HEK293 (cell line): ENCODE data around the gene THUMPD3.

Experiments
- CTCF ChIA-PET: fragments of 350-600 bp; formaldehyde crosslinking; extraction: SDS; loops from one replicate; lab custom pipeline; 2021; ENCODE audit warnings: antibody characterized with exemption; lab: Yijun Ruan, JAX
- POLR2A ChIA-PET: fragments of 300-600 bp; formaldehyde crosslinking; extraction: SDS; loops from one replicate; lab custom pipeline; 2020; ENCODE audit warnings: antibody characterized with exemption, inconsistent platforms; lab: Yijun Ruan, JAX
- H3K27ac ChIP-seq: fragments of 200-500 bp; sonication (Bioruptor generic); 2 replicates; pipeline ENCODE4 v1.5.1; 2014; ENCODE audit warnings: low read depth, low read length, control low read depth, inconsistent platforms; ENCODE audit errors: extremely low read depth
- H3K36me3 ChIP-seq, 2 experiments: fragments of 200-500 bp in 1 of 2; sonication (Bioruptor generic) in 1 of 2; 1 replicate in 1 of 2; 2 replicates in 1 of 2; pipeline ENCODE4 v1.5.1; 2014 to 2017; ENCODE audit warnings: inconsistent platforms in 2 of 2, low read length in 2 of 2; ENCODE audit not compliant: control insufficient read depth in 2 of 2, insufficient read depth in 1 of 2
- H3K4me1 ChIP-seq: fragments of 200-500 bp; sonication (Bioruptor generic); 2 replicates; pipeline ENCODE4 v1.5.1; 2014; ENCODE audit warnings: mild to moderate bottlenecking, low read length, inconsistent platforms; ENCODE audit not compliant: control insufficient read depth, insufficient read depth
- H3K4me3 ChIP-seq: 2 replicates; pipeline ENCODE4 v1.5.1; 2011; ENCODE audit warnings: low read depth, mild to moderate bottlenecking, control low read depth, low read length, moderate library complexity
- H3K9me3 ChIP-seq: fragments of 200-500 bp; sonication (Bioruptor generic); 2 replicates; pipeline ENCODE4 v1.5.1; 2014; ENCODE audit warnings: low read depth, low read length, inconsistent platforms; ENCODE audit not compliant: control insufficient read depth, insufficient read depth
- GLIS1 ChIP-seq: fragments of 450-650 bp; formaldehyde crosslinking; IDR thresholded peaks from 2 replicates; pipeline ENCODE4 v1.5.1; 2016; ENCODE audit warnings: missing biosample characterization, missing genetic modification characterization
- IKZF3 ChIP-seq: fragments of 450-650 bp; IDR thresholded peaks from 2 replicates; pipeline ENCODE4 v1.5.0; 2018; ENCODE audit warnings: missing biosample characterization, mild to moderate bottlenecking, missing genetic modification characterization, moderate library complexity
- OVOL3 ChIP-seq: fragments of 450-650 bp; formaldehyde crosslinking; IDR thresholded peaks from 2 replicates; pipeline ENCODE4 v1.5.1; 2016; ENCODE audit warnings: missing biosample characterization, missing genetic modification characterization
- REST ChIP-seq: fragments of 450-650 bp; formaldehyde crosslinking; IDR thresholded peaks from 2 replicates; pipeline ENCODE4 v1.5.1; 2016; ENCODE audit warnings: missing biosample characterization, missing genetic modification characterization
- ZNF114 ChIP-seq: fragments of 450-650 bp; formaldehyde crosslinking; IDR thresholded peaks from 2 replicates; pipeline ENCODE4 v1.5.0; 2017; ENCODE audit warnings: missing biosample characterization, missing genetic modification characterization
- ZNF155 ChIP-seq: fragments of 450-650 bp; formaldehyde crosslinking; IDR thresholded peaks from 2 replicates; pipeline ENCODE4 v1.5.1; 2016; ENCODE audit warnings: missing biosample characterization, missing genetic modification characterization
- ZNF169 ChIP-seq: fragments of 450-650 bp; formaldehyde crosslinking; IDR thresholded peaks from 2 replicates; pipeline ENCODE4 v1.5.1; 2016; ENCODE audit warnings: missing biosample characterization, missing genetic modification characterization
- ZNF2 ChIP-seq: fragments of 450-650 bp; formaldehyde crosslinking; IDR thresholded peaks from 2 replicates; pipeline ENCODE4 v1.5.1; 2016; ENCODE audit warnings: missing biosample characterization, missing genetic modification characterization
- ZNF211 ChIP-seq: fragments of 450-650 bp; formaldehyde crosslinking; IDR thresholded peaks from 2 replicates; pipeline ENCODE4 v1.5.1; 2016; ENCODE audit warnings: low read depth, missing biosample characterization, missing genetic modification characterization
- ZNF214 ChIP-seq: fragments of 450-650 bp; formaldehyde crosslinking; IDR thresholded peaks from 2 replicates; pipeline ENCODE4 v1.5.1; 2017; ENCODE audit warnings: missing biosample characterization, mild to moderate bottlenecking, missing genetic modification characterization, borderline replicate concordance
- ZNF221 ChIP-seq: fragments of 450-650 bp; formaldehyde crosslinking; IDR thresholded peaks from 2 replicates; pipeline ENCODE4 v1.5.1; 2017; ENCODE audit warnings: missing biosample characterization, missing genetic modification characterization, borderline replicate concordance
- ZNF24 ChIP-seq: fragments of 450-650 bp; formaldehyde crosslinking; IDR thresholded peaks from 2 replicates; pipeline ENCODE4 v1.5.1; 2016; ENCODE audit warnings: missing biosample characterization, missing genetic modification characterization
- ZNF366 ChIP-seq: fragments of 450-650 bp; formaldehyde crosslinking; conservative IDR thresholded peaks from 2 replicates; pipeline ENCODE4 v1.5.1; 2016; ENCODE audit warnings: missing biosample characterization, missing genetic modification characterization
- ZNF416 ChIP-seq: fragments of 450-650 bp; formaldehyde crosslinking; IDR thresholded peaks from 2 replicates; pipeline ENCODE4 v1.5.1; 2016; ENCODE audit warnings: missing biosample characterization, missing genetic modification characterization
- ZNF510 ChIP-seq: fragments of 450-650 bp; formaldehyde crosslinking; IDR thresholded peaks from 2 replicates; pipeline ENCODE4 v1.5.1; 2018; ENCODE audit warnings: mild to moderate bottlenecking, missing genetic modification characterization, missing biosample characterization; ENCODE audit not compliant: insufficient replicate concordance
- ZNF600 ChIP-seq: fragments of 450-650 bp; formaldehyde crosslinking; IDR thresholded peaks from 2 replicates; pipeline ENCODE4 v1.5.1; 2016; ENCODE audit warnings: missing biosample characterization, missing genetic modification characterization
- ZNF610 ChIP-seq: fragments of 450-650 bp; formaldehyde crosslinking; IDR thresholded peaks from 2 replicates; pipeline ENCODE4 v1.5.1; 2016; ENCODE audit warnings: missing biosample characterization, missing genetic modification characterization, borderline replicate concordance
- ZNF660 ChIP-seq: fragments of 450-650 bp; IDR thresholded peaks from 2 replicates; pipeline ENCODE4 v1.5.1; 2018; ENCODE audit warnings: missing biosample characterization, mild to moderate bottlenecking, missing genetic modification characterization
- ZNF707 ChIP-seq: fragments of 450-650 bp; formaldehyde crosslinking; IDR thresholded peaks from 2 replicates; pipeline ENCODE4 v1.5.1; 2016; ENCODE audit warnings: missing biosample characterization, missing genetic modification characterization
- ZNF791 ChIP-seq: fragments of 450-650 bp; formaldehyde crosslinking; IDR thresholded peaks from 2 replicates; pipeline ENCODE4 v1.5.1; 2016; ENCODE audit warnings: missing biosample characterization, missing genetic modification characterization
- ZNF830 ChIP-seq: fragments of 450-650 bp; IDR thresholded peaks from 2 replicates; pipeline ENCODE4 v1.5.0; 2018; ENCODE audit warnings: missing biosample characterization, missing genetic modification characterization, low read depth, mild to moderate bottlenecking, moderate library complexity
- ZSCAN30 ChIP-seq: fragments of 450-650 bp; IDR thresholded peaks from 2 replicates; pipeline ENCODE4 v1.5.1; 2018; ENCODE audit warnings: missing biosample characterization, mild to moderate bottlenecking, missing genetic modification characterization, moderate library complexity
- ZSCAN5A ChIP-seq: fragments of 450-650 bp; formaldehyde crosslinking; IDR thresholded peaks from 2 replicates; pipeline ENCODE4 v1.5.1; 2016; ENCODE audit warnings: missing biosample characterization, missing genetic modification characterization

THUMPD3 gene

GRCh38 chr3:9384141-9384828 lies 21.4 kb downstream of the THUMPD3 start:
- Histone ChIP-seq H3K9me3 (no peaks in the 10 kb centered on the region), H3K36me3 (peaks cover 75 to 87% of the 10 kb centered on the region in 2 experiments), H3K27ac (0 out of 2 replicates have a peak overlapping the region, but pooled peaks have one; percentile 8), H3K4me1 (no peaks in the 10 kb centered on the region), H3K4me3 (no peak overlapping the region)
- no peak for TF ChIP-seq ZSCAN30 (tag by site-specific recombination)
- TF ChIP-seq ZNF24, result no peak
- TF ChIP-seq ZNF600 (tag by site-specific recombination), result peak; percentile 44; the same call in 1 of the 2 replicates
- TF ChIP-seq ZNF366 (tag by site-specific recombination), result 0 out of 2 replicates have a peak, but pooled peaks have one; percentile 13
- TF ChIP-seq ZNF416 (tag by site-specific recombination), result no peak
- no peak for TF ChIP-seq ZNF169 (tag by site-specific recombination)
- TF ChIP-seq ZNF707, result no peak
- TF ChIP-seq ZNF211 (tag by site-specific recombination), result no peak
- TF ChIP-seq ZNF660 (tag by site-specific recombination), result no peak
- no peak for TF ChIP-seq IKZF3 (tag by site-specific recombination)
- no peak for TF ChIP-seq ZNF221 (tag by site-specific recombination)
- TF ChIP-seq ZNF510 (tag by site-specific recombination), result no peak
- TF ChIP-seq OVOL3 (tag by site-specific recombination), result no peak
- no peak for TF ChIP-seq GLIS1
- no peak for TF ChIP-seq ZNF2 (tag by site-specific recombination)
- no peak for TF ChIP-seq ZNF155 (tag by site-specific recombination)
- no peak for TF ChIP-seq REST (tag by site-specific recombination)
- no peak for TF ChIP-seq ZNF791 (tag by site-specific recombination)
- TF ChIP-seq ZSCAN5A (tag by site-specific recombination), result 0 out of 2 replicates have a peak, but pooled peaks have one; percentile 19
- no peak for TF ChIP-seq ZNF830 (tag by site-specific recombination)
- no peak for TF ChIP-seq ZNF610
- no peak for TF ChIP-seq ZNF214 (tag by site-specific recombination)
- no peak for TF ChIP-seq ZNF114 (tag by site-specific recombination)
- ChIA-PET CTCF (interaction anchor here (0.6 to 1.2 kb wide), 2 partner anchors 44 to 417 kb away, joined by 3 to 5 read pairs; no protein-coding TSS in a partner anchor), POLR2A (interaction anchor here (0.7 to 2.8 kb wide), 6 partner anchors 11 to 66 kb away, joined by 3 to 15 read pairs (median 4); partner anchors contain the start of genes SETD5 and THUMPD3)
